Type B pancreatic cell (in vitro differentiated cells): ENCODE data around the gene GON4L. TPM values are rescaled to one million over a fixed set of nuclear protein-coding genes. Genes with fewer than 3 reads are reported as not detected.

Experiments used
- DNase-seq: peaks from one replicate; pipeline ENCODE4 v3.0.0; 2021; ENCODE audit warnings: mixed read lengths; ENCODE audit not compliant: unreplicated experiment; ENCODE audit errors: extremely low spot score
- H3K27ac Mint-ChIP-seq: 2 replicates; pipeline ENCODE4 v1.8.0; 2021; ENCODE audit warnings: mild to moderate bottlenecking, mixed read lengths
- H3K27me3 Mint-ChIP-seq: 2 replicates; pipeline ENCODE4 v1.8.0; 2021; ENCODE audit warnings: mixed read lengths
- H3K36me3 Mint-ChIP-seq: 2 replicates; pipeline ENCODE4 v1.8.0; 2021; ENCODE audit warnings: mixed read lengths
- H3K4me1 Mint-ChIP-seq: one replicate; pipeline ENCODE4 v1.8.0; 2021; ENCODE audit warnings: mixed read lengths; ENCODE audit not compliant: unreplicated experiment
- H3K4me3 Mint-ChIP-seq: 2 replicates; pipeline ENCODE4 v1.8.0; 2021; ENCODE audit warnings: mild to moderate bottlenecking, mixed read lengths
- H3K9me3 Mint-ChIP-seq: 2 replicates; pipeline ENCODE4 v1.8.0; 2021; ENCODE audit warnings: mixed read lengths
- total RNA-seq: library from RNA; stranded (reverse); gene quantifications from 2 replicates; pipeline ENCODE4 v1.2.1, GENCODE V29; 2021; ENCODE audit warnings: low replicate concordance
- TF ChIP-seq, protein P1 (sequence below): fragments of 200-600 bp; sonication (generic); conservative IDR thresholded peaks from 2 replicates; pipeline ENCODE4 v1.5.0; 2021; ENCODE audit warnings: antibody characterized with exemption, mild to moderate bottlenecking

Gene GON4L
- total RNA-seq, 1 donor from 2014 or later = 59.3 TPM

- Mint-ChIP-seq H3K27me3 (no peaks in the 10 kb centered on the region), H3K9me3 (no peaks in the 10 kb centered on the region), H3K4me1 (peaks cover 4% of the 10 kb centered on the region), H3K4me3 (no peak overlapping the region), H3K27ac (no peak overlapping the region), H3K36me3 (no peaks in the 10 kb centered on the region)
- TF ChIP-seq, protein P1, sequence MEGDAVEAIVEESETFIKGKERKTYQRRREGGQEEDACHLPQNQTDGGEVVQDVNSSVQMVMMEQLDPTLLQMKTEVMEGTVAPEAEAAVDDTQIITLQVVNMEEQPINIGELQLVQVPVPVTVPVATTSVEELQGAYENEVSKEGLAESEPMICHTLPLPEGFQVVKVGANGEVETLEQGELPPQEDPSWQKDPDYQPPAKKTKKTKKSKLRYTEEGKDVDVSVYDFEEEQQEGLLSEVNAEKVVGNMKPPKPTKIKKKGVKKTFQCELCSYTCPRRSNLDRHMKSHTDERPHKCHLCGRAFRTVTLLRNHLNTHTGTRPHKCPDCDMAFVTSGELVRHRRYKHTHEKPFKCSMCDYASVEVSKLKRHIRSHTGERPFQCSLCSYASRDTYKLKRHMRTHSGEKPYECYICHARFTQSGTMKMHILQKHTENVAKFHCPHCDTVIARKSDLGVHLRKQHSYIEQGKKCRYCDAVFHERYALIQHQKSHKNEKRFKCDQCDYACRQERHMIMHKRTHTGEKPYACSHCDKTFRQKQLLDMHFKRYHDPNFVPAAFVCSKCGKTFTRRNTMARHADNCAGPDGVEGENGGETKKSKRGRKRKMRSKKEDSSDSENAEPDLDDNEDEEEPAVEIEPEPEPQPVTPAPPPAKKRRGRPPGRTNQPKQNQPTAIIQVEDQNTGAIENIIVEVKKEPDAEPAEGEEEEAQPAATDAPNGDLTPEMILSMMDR = no peak
- DNase-seq = no peak
Observed at GRCh38 chr1:155889566-155889965, 32.6 kb upstream of the GON4L start.

- no peaks in the 10 kb centered on the region for H3K9me3 Mint-ChIP-seq
Observed at GRCh38 chr1:155888481-155888880, 31.5 kb upstream of the GON4L start.

DNA sequence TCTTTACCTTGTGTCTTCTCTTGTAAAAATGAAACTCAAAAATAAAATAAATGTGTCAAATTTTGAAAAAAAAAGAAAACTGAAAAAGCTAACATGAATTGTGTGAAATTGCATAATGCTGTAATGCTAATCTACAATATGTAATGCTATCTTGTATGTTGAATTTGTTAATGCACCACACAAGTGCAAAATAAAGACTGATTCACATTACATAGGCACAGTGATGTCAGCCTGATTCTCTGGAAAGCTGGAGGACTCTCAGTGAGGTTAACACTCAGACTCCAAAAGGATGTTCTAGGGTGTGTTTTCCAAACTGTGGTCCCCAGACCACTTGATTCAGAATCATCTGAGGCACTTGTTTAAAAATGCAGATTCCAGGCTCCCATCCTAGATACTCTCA, 28.0 kb upstream of the GON4L start:
- peaks cover 19% of the 10 kb centered on the region for H3K27me3 Mint-ChIP-seq
- H3K9me3 Mint-ChIP-seq = no peaks in the 10 kb centered on the region
- no peaks in the 10 kb centered on the region for H3K36me3 Mint-ChIP-seq
- H3K4me3 Mint-ChIP-seq = no peak overlapping the region
- no peaks in the 10 kb centered on the region for H3K4me1 Mint-ChIP-seq
- TF ChIP-seq, protein P1 = no peak
- H3K27ac Mint-ChIP-seq = no peak overlapping the region
- no peak for DNase-seq

More at GRCh38 chr1:155888481-155888880, 31.5 kb upstream of the GON4L start:
- no peak overlapping the region for H3K27ac Mint-ChIP-seq
- H3K36me3 Mint-ChIP-seq = no peaks in the 10 kb centered on the region
- no peak for DNase-seq
- peaks cover 3% of the 10 kb centered on the region for H3K4me1 Mint-ChIP-seq
- H3K27me3 Mint-ChIP-seq = peaks cover 10% of the 10 kb centered on the region
- no peak overlapping the region for H3K4me3 Mint-ChIP-seq
- TF ChIP-seq, protein P1 = no peak

GRCh38 chr1:155884031-155884960, 27.3 kb upstream of the GON4L start:
- Mint-ChIP-seq H3K27me3 (peaks cover 22% of the 10 kb centered on the region), H3K4me1 (no peaks in the 10 kb centered on the region), H3K9me3 (no peaks in the 10 kb centered on the region), H3K27ac (no peak overlapping the region), H3K4me3 (no peak overlapping the region), H3K36me3 (no peaks in the 10 kb centered on the region)
- TF ChIP-seq, protein P1 = no peak
- DNase-seq = no peak

- Mint-ChIP-seq H3K27me3 (peaks cover 22% of the 10 kb centered on the region), H3K4me1 (no peaks in the 10 kb centered on the region), H3K36me3 (no peaks in the 10 kb centered on the region), H3K4me3 (no peak overlapping the region), H3K27ac (no peak overlapping the region), H3K9me3 (no peaks in the 10 kb centered on the region)
- no peak for DNase-seq
- TF ChIP-seq, protein P1 = no peak
Observed at GRCh38 chr1:155882766-155883165, 25.8 kb upstream of the GON4L start.
